ENCODE data around the gene KCNH1. TPM values are rescaled to one million over a fixed set of nuclear protein-coding genes. Genes with fewer than 3 reads are reported as not detected.

Gene KCNH1
- total RNA-seq, 1 donor from 2014 or later, result 10.1 TPM

DNA sequence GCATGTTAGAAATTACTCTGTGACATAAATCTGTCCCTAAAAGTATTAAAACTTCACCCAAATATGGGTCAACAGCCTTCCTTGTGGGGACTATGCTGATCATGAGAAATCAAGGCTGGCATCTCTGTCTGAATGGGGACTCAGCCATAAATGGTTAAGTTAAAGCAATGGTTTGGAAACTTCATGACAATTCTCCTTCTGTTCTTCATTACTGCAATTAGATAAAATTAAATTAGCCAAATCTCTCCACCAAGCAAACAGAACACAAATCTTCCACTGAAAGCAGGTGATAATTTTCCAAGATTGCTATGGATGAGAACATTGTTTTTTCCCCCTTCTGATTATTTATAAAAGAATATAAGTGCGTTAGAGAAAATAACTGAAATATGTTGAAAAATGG, 346.1 kb downstream of the KCNH1 start:
- no peak for DNase-seq (ENCODE audit: low read depth)
- no peak overlapping the region for H3K4me3 ChIP-seq (ENCODE audit: low read depth, low read length)

DNA sequence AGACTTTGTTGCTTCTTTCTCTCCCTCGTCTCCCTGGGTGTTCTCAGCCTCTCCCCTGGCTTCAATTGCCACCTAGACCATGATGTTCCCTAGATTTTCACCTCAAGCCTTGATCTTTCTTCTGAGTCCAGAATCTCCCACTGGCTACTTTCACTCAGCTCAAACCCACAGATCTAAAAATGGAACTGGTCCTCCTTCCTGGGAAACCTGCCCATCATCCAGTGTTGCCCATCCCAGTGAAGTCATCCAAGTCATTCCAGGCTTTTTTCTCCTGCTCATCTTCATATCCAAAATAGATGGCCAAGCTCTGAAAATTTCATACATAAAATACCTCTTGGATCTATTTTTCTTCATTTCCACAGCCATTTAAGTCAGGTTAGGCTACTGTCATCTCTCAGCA, 347.4 kb downstream of the KCNH1 start:
- TF ChIP-seq, protein P1, sequence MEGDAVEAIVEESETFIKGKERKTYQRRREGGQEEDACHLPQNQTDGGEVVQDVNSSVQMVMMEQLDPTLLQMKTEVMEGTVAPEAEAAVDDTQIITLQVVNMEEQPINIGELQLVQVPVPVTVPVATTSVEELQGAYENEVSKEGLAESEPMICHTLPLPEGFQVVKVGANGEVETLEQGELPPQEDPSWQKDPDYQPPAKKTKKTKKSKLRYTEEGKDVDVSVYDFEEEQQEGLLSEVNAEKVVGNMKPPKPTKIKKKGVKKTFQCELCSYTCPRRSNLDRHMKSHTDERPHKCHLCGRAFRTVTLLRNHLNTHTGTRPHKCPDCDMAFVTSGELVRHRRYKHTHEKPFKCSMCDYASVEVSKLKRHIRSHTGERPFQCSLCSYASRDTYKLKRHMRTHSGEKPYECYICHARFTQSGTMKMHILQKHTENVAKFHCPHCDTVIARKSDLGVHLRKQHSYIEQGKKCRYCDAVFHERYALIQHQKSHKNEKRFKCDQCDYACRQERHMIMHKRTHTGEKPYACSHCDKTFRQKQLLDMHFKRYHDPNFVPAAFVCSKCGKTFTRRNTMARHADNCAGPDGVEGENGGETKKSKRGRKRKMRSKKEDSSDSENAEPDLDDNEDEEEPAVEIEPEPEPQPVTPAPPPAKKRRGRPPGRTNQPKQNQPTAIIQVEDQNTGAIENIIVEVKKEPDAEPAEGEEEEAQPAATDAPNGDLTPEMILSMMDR (conservative IDR thresholded peaks at IDR 0.05; ENCODE audit: low read depth, low read length), result no peak
- no peak for DNase-seq (ENCODE audit: low read depth)
- no peak overlapping the region for H3K4me3 ChIP-seq (ENCODE audit: low read depth, low read length)

More for the DNA sequence above, 346.1 kb downstream of the KCNH1 start:
- TF ChIP-seq, protein P1 (conservative IDR thresholded peaks at IDR 0.05; ENCODE audit: low read depth, low read length), result no peak

DNA sequence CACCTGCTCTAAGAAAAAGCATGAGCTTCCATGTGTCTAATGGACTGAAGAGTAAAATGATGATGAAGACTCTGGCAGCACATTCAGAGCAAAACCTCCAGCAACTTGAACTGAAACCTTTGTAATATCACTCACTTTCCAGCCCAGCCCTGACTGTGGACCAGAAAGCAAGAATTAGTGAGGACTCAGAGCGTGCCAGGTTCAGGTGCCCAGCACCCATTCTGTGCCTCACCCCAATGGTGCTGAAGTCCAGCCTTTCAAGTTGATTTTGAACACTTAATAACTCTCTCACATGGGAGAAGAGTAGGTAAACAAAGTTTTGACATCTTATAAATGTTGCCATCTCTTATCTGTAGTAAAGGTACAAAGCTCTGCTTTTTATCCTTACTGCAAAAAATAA, 350.0 kb downstream of the KCNH1 start:
- TF ChIP-seq, protein P1 (conservative IDR thresholded peaks at IDR 0.05; ENCODE audit: low read depth, low read length), result no peak
- DNase-seq (ENCODE audit: low read depth), result no peak
- no peak overlapping the region for H3K4me3 ChIP-seq (ENCODE audit: low read depth, low read length)

DNA sequence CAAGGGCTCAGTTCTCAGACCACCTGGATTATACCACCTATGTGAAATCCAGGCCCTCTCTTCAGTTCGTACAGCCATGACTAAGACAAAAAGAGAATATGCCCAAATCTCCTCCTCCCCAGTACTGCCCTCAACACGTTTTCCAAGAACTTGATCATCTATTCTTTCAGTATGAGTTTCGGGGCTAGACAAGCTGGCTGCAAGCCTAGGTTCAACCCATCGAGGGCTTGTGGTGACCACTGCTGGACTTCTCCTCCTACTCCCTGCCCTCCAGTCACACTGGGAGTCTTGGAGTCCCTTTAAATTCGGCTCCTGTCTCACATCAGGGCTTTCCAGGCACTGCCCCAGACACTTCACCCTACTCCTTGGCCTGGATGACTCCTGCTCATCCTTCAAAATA, 352.3 kb downstream of the KCNH1 start:
- H3K4me3 ChIP-seq (ENCODE audit: low read depth, low read length), result no peak overlapping the region
- TF ChIP-seq, protein P1 (conservative IDR thresholded peaks at IDR 0.05; ENCODE audit: low read depth, low read length), result no peak
- no peak for DNase-seq (ENCODE audit: low read depth)

DNA sequence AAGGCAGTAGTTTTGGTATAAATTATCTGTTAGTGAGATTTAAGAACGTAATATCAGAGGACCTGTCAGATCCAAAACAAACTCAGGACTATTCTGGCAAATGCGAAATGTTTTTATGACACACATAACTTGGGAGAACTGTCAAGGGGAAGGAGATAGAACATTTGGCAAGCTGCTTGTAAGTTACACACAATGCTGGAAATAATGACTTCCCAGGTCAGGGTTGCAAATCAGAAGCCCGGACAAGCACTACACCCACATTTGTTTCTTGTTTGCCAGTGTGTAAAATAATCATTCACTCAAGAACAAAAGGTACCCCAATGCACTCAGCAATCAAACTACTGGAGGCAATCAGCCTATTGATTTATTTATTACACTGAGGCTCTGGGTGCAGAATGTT, 354.7 kb downstream of the KCNH1 start:
- DNase-seq (ENCODE audit: low read depth), result no peak
- TF ChIP-seq, protein P1 (conservative IDR thresholded peaks at IDR 0.05; ENCODE audit: low read depth, low read length), result no peak
- no peak overlapping the region for H3K4me3 ChIP-seq (ENCODE audit: low read depth, low read length)

DNA sequence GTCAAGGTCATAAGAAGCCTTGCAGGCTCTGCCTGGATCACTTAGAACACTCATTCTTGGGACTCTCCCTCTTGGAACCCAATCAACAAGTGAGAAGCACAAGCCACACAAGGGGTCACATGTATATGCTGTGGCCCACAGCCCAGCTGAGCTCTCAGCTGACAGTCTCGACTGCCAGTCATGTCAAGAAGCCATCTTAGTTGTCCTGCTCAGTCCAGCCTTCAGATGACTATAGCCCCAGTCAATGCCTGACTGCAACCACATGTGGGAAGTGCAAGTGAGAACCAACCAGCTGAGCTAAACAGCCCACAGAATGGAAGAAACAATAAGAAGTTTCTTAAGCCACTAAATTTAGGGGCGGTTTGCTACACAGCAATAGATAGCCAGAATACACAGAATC, 356.0 kb downstream of the KCNH1 start:
- TF ChIP-seq, protein P1 (conservative IDR thresholded peaks at IDR 0.05; ENCODE audit: low read depth, low read length), result no peak
- DNase-seq (ENCODE audit: low read depth), result no peak
- H3K4me3 ChIP-seq (ENCODE audit: low read depth, low read length), result no peak overlapping the region

DNA sequence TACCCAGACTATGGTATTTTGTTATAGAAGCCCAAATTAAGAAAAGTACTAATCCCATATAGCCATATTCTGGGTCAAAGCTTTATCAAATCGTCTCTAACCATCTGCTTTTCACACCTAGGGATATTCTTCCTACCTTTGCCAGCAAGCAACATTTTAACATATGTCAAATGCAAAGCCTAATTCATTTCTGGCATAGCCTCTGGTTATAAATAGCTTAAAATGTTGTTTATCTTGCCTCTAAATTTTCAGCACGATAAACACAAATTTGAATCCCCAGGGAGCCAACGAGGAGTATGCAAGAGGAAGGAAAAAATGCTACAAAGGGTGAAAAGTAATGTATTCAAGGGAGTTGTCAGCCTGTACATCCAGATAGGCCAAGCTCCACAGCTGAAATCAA, 357.2 kb downstream of the KCNH1 start:
- no peak overlapping the region for H3K4me3 ChIP-seq (ENCODE audit: low read depth, low read length)
- no peak for DNase-seq (ENCODE audit: low read depth)
- TF ChIP-seq, protein P1 (conservative IDR thresholded peaks at IDR 0.05; ENCODE audit: low read depth, low read length), result no peak

Data from epithelial cell of proximal tubule (primary cell).